H9 (cell line): Measurements from ENCODE around the gene SLC2A5. TPM values are rescaled to one million over a fixed set of nuclear protein-coding genes. Genes with fewer than 3 reads are reported as not detected.

Experiments
- DNase-seq: peaks from one replicate; pipeline ENCODE4 v3.0.0-alpha.2; 2017
- H2AFZ ChIP-seq: one replicate; pipeline ENCODE4 v1.6.1; 2013; ENCODE audit warnings: mild to moderate bottlenecking, low read length, control low read depth, moderate library complexity
- H2AK5ac ChIP-seq: 2 replicates; pipeline ENCODE4 v1.6.1; 2013; ENCODE audit warnings: low read length, control low read depth, mixed read lengths; ENCODE audit not compliant: insufficient read length
- H2BK120ac ChIP-seq: one replicate; pipeline ENCODE4 v1.6.1; 2013; ENCODE audit warnings: low read depth, mild to moderate bottlenecking, low read length, control low read depth, inconsistent platforms; ENCODE audit not compliant: poor library complexity, severe bottlenecking
- H2BK12ac ChIP-seq: 2 replicates; pipeline ENCODE4 v1.6.1; 2013; ENCODE audit warnings: low read length, control low read depth, mixed read lengths, low read depth; ENCODE audit not compliant: insufficient read length
- H2BK15ac ChIP-seq: 2 replicates; pipeline ENCODE4 v1.6.1; 2013; ENCODE audit warnings: low read depth, low read length, control low read depth
- H2BK20ac ChIP-seq: one replicate; pipeline ENCODE4 v1.6.1; 2013; ENCODE audit warnings: low read depth, mild to moderate bottlenecking, low read length, control low read depth, inconsistent platforms; ENCODE audit not compliant: poor library complexity, severe bottlenecking
- H2BK5ac ChIP-seq: 2 replicates; pipeline ENCODE4 v1.6.1; 2013; ENCODE audit warnings: low read length, control low read depth, mixed read lengths; ENCODE audit not compliant: insufficient read length
- H3K14ac ChIP-seq: 2 replicates; pipeline ENCODE4 v1.6.1; 2013; ENCODE audit warnings: low read length, control low read depth; ENCODE audit not compliant: insufficient read depth
- H3K18ac ChIP-seq: 2 replicates; pipeline ENCODE4 v1.6.1; 2013; ENCODE audit warnings: low read depth, mild to moderate bottlenecking, mixed read lengths, low read length, control low read depth; ENCODE audit not compliant: insufficient read length
- H3K23ac ChIP-seq: 2 replicates; pipeline ENCODE4 v1.6.1; 2013; ENCODE audit warnings: low read length, control low read depth, mixed read lengths, low read depth; ENCODE audit not compliant: insufficient read length
- H3K23me2 ChIP-seq: 2 replicates; pipeline ENCODE4 v1.6.1; 2013; ENCODE audit warnings: low read depth, mild to moderate bottlenecking, mixed read lengths, low read length, control low read depth; ENCODE audit not compliant: insufficient read length, poor library complexity, severe bottlenecking
- H3K27ac ChIP-seq: 2 replicates; pipeline ENCODE4 v1.5.1; 2013; ENCODE audit warnings: low read length, control low read depth, mixed read lengths, low read depth; ENCODE audit not compliant: insufficient read length
- H3K27me3 ChIP-seq: 2 replicates; pipeline ENCODE4 v1.6.1; 2013; ENCODE audit warnings: low read length, control low read depth, inconsistent platforms; ENCODE audit not compliant: insufficient read depth
- H3K4ac ChIP-seq: 2 replicates; pipeline ENCODE4 v1.6.1; 2013; ENCODE audit warnings: low read depth, mild to moderate bottlenecking, control low read depth, inconsistent platforms, low read length, moderate library complexity
- H3K4me1 ChIP-seq: 2 replicates; pipeline ENCODE4 v1.6.1; 2013; ENCODE audit warnings: low read length, control low read depth, inconsistent platforms; ENCODE audit not compliant: insufficient read depth
- H3K4me2 ChIP-seq: 2 replicates; pipeline ENCODE4 v1.6.1; 2013; ENCODE audit warnings: low read length, control low read depth, mixed read lengths; ENCODE audit not compliant: insufficient read length, insufficient read depth
- H3K56ac ChIP-seq: 2 replicates; pipeline ENCODE4 v1.6.1; 2013; ENCODE audit warnings: low read depth, mild to moderate bottlenecking, mixed read lengths, low read length, control low read depth; ENCODE audit not compliant: insufficient read length
- H3K79me1 ChIP-seq: 2 replicates; pipeline ENCODE4 v1.6.1; 2013; ENCODE audit warnings: low read depth, mild to moderate bottlenecking, moderate library complexity, low read length, control low read depth, inconsistent platforms; ENCODE audit not compliant: insufficient read depth, poor library complexity, severe bottlenecking
- H3K79me2 ChIP-seq: 2 replicates; pipeline ENCODE4 v1.6.1; 2013; ENCODE audit warnings: low read length, control low read depth, inconsistent platforms; ENCODE audit not compliant: insufficient read depth
- H3K9ac ChIP-seq: 2 replicates; pipeline ENCODE4 v1.6.1; 2013; ENCODE audit warnings: low read length, control low read depth, mixed read lengths; ENCODE audit not compliant: insufficient read length; ENCODE audit errors: extremely low read depth
- H3K9me3 ChIP-seq: one replicate; pipeline ENCODE4 v1.6.1; 2013; ENCODE audit warnings: low read depth, low read length, inconsistent platforms; ENCODE audit not compliant: control insufficient read depth
- H3T11ph ChIP-seq: one replicate; pipeline ENCODE4 v1.6.1; 2013; ENCODE audit warnings: mild to moderate bottlenecking, low read length, control low read depth, inconsistent platforms
- H4K20me1 ChIP-seq: one replicate; pipeline ENCODE4 v1.6.1; 2013; ENCODE audit not compliant: control insufficient read depth, insufficient read length, insufficient read depth
- H4K5ac ChIP-seq: 2 replicates; pipeline ENCODE4 v1.6.1; 2013; ENCODE audit warnings: low read depth, mild to moderate bottlenecking, mixed read lengths, low read length, control low read depth; ENCODE audit not compliant: insufficient read length
- H4K8ac ChIP-seq: replicated peaks from 2 replicates; pipeline ENCODE4 v1.6.1; 2013; ENCODE audit warnings: low read length, control low read depth, mixed read lengths, low read depth; ENCODE audit not compliant: insufficient read length
- H4K91ac ChIP-seq: 2 replicates; pipeline ENCODE4 v1.6.1; 2013; ENCODE audit warnings: low read depth, mild to moderate bottlenecking, moderate library complexity, mixed read lengths, low read length, control low read depth; ENCODE audit not compliant: insufficient read length
- H3K27ac Mint-ChIP-seq, 3 experiments: 2 replicates in 2 of 3; 3 replicates in 1 of 3; pipeline ENCODE4 v1.8.0; 2020 to 2021; ENCODE audit warnings: mixed read lengths in 3 of 3, mild to moderate bottlenecking in 1 of 3, moderate library complexity in 1 of 3
- H3K27me3 Mint-ChIP-seq: 2 replicates; pipeline ENCODE4 v1.8.0; 2021; ENCODE audit warnings: low read depth, mild to moderate bottlenecking, moderate library complexity, mixed read lengths
- H3K36me3 Mint-ChIP-seq, 3 experiments: 2 replicates in 2 of 3; 3 replicates in 1 of 3; pipeline ENCODE4 v1.8.0; 2020 to 2021; ENCODE audit warnings: low read depth in 3 of 3, mixed read lengths in 3 of 3; ENCODE audit not compliant: insufficient read depth in 1 of 3
- H3K4me1 Mint-ChIP-seq, 2 experiments: 2 replicates each; pipeline ENCODE4 v1.8.0; 2020; ENCODE audit warnings: mixed read lengths in 2 of 2
- H3K4me3 Mint-ChIP-seq, 2 experiments: 2 replicates in 1 of 2; 3 replicates in 1 of 2; pipeline ENCODE4 v1.8.0; 2020 to 2021; ENCODE audit warnings: mild to moderate bottlenecking in 2 of 2, mixed read lengths in 2 of 2, moderate library complexity in 1 of 2
- H3K9me3 Mint-ChIP-seq, 2 experiments: 2 replicates in 1 of 2; 3 replicates in 1 of 2; pipeline ENCODE4 v1.8.0; 2020; ENCODE audit warnings: mild to moderate bottlenecking in 2 of 2, mixed read lengths in 2 of 2, moderate library complexity in 1 of 2
- WGBS: extraction: QIAGEN DNeasy Blood & Tissue Kit; methylation state at CpG from one replicate; pipeline ENCODE4 v1.1.7; 2013; ENCODE audit warnings: missing lambda C conversion rate, low lambda C conversion rate, mixed read lengths; ENCODE audit not compliant: insufficient read length; ENCODE audit errors: extremely low coverage; 5-methylcytosine and 5-hydroxymethylcytosine counted together
- total RNA-seq: library from RNA; stranded (reverse); gene quantifications from 2 replicates; pipeline ENCODE4 v1.2.1, GENCODE V29; 2021
- TF ChIP-seq, protein P1 (sequence below): fragments of 200-600 bp; sonication (generic); conservative IDR thresholded peaks from 3 replicates; pipeline ENCODE4 v1.8.0; 2021; ENCODE audit warnings: antibody characterized with exemption, mild to moderate bottlenecking

Gene SLC2A5
- total RNA-seq, 1 experiment from 2014 or later, result not detected

DNA sequence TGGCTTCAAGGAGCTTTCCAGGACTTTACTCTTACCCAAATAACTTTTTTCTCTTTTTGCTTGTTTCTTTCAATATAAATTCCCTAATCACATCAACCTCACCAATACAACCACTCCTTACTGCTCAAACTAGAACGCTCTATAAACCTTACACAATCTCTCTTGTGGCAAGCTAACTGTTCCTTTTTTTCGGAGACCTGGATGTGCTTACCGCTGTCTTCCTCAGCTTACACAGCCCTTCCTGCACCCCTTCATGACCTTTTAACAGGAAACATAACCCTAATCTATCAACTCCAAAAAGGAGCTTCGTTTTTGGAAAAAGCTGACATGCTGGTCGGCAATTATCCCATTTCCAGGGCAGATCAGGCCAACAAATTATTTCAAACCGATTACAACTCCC lies 24.1 kb upstream of the SLC2A5 start:
- Histone ChIP-seq H4K5ac (no peak overlapping the region), H3K4ac (no peak overlapping the region), H3T11ph (no peak overlapping the region), H3K23me2 (no peaks in the 10 kb centered on the region), H3K27ac (no peak overlapping the region), H3K23ac (no peak overlapping the region), H3K27me3 (no peaks in the 10 kb centered on the region), H2BK5ac (no peak overlapping the region), H2BK15ac (no peak overlapping the region), H3K14ac (no peak overlapping the region), H2BK12ac (no peak overlapping the region), H4K91ac (no peak overlapping the region), H3K9me3 (no peaks in the 10 kb centered on the region), H3K4me2 (no peak overlapping the region), H2AK5ac (no peak overlapping the region), H3K4me1 (no peaks in the 10 kb centered on the region), H3K56ac (no peak overlapping the region), H2BK120ac (no peak overlapping the region), H2AFZ (no peak overlapping the region), H3K79me1 (no peaks in the 10 kb centered on the region), H4K8ac (no peak overlapping the region), H3K9ac (no peak overlapping the region), H2BK20ac (no peak overlapping the region), H4K20me1 (no peaks in the 10 kb centered on the region), H3K18ac (no peak overlapping the region), H3K79me2 (no peaks in the 10 kb centered on the region)
- 100% methylated on average over 1 of the region's 6 CpGs for WGBS
- Mint-ChIP-seq H3K36me3 (peaks cover 7 to 32% (median 13%) of the 10 kb centered on the region in 3 experiments), H3K4me1 (peaks cover 5% of the 10 kb centered on the region in 2 experiments; a peak in 3 of 4 replicates), H3K4me3 (no peak overlapping the region), H3K9me3 (peaks cover 28 to 38% of the 10 kb centered on the region in 2 experiments), H3K27me3 (no peaks in the 10 kb centered on the region; the same call in 1 of the 2 replicates), H3K27ac (no peak overlapping the region)
- TF ChIP-seq, protein P1, sequence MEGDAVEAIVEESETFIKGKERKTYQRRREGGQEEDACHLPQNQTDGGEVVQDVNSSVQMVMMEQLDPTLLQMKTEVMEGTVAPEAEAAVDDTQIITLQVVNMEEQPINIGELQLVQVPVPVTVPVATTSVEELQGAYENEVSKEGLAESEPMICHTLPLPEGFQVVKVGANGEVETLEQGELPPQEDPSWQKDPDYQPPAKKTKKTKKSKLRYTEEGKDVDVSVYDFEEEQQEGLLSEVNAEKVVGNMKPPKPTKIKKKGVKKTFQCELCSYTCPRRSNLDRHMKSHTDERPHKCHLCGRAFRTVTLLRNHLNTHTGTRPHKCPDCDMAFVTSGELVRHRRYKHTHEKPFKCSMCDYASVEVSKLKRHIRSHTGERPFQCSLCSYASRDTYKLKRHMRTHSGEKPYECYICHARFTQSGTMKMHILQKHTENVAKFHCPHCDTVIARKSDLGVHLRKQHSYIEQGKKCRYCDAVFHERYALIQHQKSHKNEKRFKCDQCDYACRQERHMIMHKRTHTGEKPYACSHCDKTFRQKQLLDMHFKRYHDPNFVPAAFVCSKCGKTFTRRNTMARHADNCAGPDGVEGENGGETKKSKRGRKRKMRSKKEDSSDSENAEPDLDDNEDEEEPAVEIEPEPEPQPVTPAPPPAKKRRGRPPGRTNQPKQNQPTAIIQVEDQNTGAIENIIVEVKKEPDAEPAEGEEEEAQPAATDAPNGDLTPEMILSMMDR, result no peak
- DNase-seq, result no peak
